ENCODE measurements around the gene CYP2E1. TPM values are rescaled to one million over a fixed set of nuclear protein-coding genes. Genes with fewer than 3 reads are reported as not detected.
A peak's percentile ranks its signal among the peaks of the same experiment; 100 is the strongest.
"Not testable (repeated sequence)": the region's sequence is repeated elsewhere in the genome, so short reads cannot be mapped to it uniquely, and the experiment has no call there.

Gene CYP2E1
- total and polyA plus RNA-seq, 2 of the 13 experiments (the other 11 are each of a cell fraction or from before 2014, with no cell fraction given): 0.27 to 0.63 TPM

DNA sequence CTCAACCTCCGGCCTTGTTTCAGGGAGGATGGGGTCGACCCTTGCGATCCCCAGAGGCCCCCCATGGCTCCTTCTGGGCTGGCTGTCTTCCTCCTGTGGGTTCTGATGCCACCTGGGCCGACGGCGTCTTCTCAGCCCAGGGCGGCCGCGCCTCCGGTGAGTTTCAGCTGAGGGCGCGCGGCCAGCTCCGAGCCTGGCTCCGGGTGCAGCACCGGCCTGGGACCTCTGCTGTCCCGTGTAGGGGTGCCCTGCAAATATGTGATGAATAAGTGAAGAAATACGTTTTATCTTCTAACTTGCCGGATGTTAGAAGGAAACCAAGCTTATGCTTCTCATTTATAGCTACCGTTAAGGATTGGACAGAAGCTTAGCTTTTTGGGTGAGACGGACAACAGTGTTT, 42.6 kb downstream of the CYP2E1 start:
- H3K27me3 ChIP-seq (ENCODE audit: control insufficient read depth in 1 of 2, insufficient read depth in 2 of 2, low read length in 2 of 2); H2AFZ ChIP-seq (ENCODE audit: low read length); H3K36me3 ChIP-seq (replicated peaks in 1 of 2; ENCODE audit: control insufficient read depth in 1 of 2, insufficient read depth in 2 of 2, low read length in 2 of 2); CTCF ChIA-PET (ENCODE audit: low intra/inter-chr PET ratio, low total read pairs); BruUV-seq (replicated peaks); DNase-seq (ENCODE audit: low spot score); H4K20me1 ChIP-seq (ENCODE audit: insufficient read depth, low read length); FAIRE-seq; H3K9me3 ChIP-seq (ENCODE audit: low read length); H3K4me1 ChIP-seq (ENCODE audit: insufficient read depth, low read length); POLR2A ChIA-PET; H3K9ac ChIP-seq (ENCODE audit: insufficient read depth, low read depth, low read length); intact Hi-C loops (cut with micrococcal nuclease; ENCODE audit: unreplicated experiment); H3K4me2 ChIP-seq (ENCODE audit: low read depth, low read length); H3K4me3 ChIP-seq (replicated peaks in 1 of 3; ENCODE audit: insufficient read depth in 1 of 3, low read depth in 2 of 3, low read length in 3 of 3); H3K27ac ChIP-seq (ENCODE audit: extremely low read length, insufficient read depth, low read length); H3K79me2 ChIP-seq (ENCODE audit: insufficient read depth, low read length): not testable (repeated sequence)
- ATAC-seq: peak; percentile 32
- in situ Hi-C loops (cut with HindIII; ENCODE audit: extremely low pct_ligation_motif_present, low pct_unique_long_range_greater_than_20kb): loop anchor here (5.0 kb wide), 1 partner anchor 148 kb away; the partner anchor contains the start of gene SPRN
- 84% methylated on average over 13 of the region's 21 CpGs for WGBS (ENCODE audit: low lambda C conversion rate)

DNA sequence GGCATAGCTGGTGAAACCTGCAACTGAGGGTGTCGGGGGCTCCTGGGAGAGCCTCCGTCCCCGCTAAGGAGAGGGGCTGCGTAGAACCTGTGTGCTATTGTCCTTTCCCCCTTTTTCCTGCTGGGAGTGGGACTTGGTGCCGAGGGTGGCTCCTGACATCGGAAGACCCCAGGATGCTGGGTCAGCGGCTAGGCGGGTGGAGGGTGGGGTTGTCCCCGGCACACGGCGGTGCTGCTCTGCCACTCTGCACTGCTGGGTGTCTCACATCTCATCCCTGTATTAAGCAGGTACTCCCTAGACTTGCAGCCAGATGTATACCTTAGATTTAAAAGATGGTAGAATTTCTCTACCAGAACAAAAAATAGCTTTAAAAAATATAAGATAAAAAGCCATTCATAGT, 44.9 kb downstream of the CYP2E1 start:
- H3K27ac ChIP-seq (ENCODE audit: extremely low read length, insufficient read depth, low read length); H3K4me1 ChIP-seq (ENCODE audit: insufficient read depth, low read length); H3K79me2 ChIP-seq (ENCODE audit: insufficient read depth, low read length); H3K4me2 ChIP-seq (ENCODE audit: low read depth, low read length); DNase-seq (ENCODE audit: low spot score); FAIRE-seq; H3K9ac ChIP-seq (ENCODE audit: insufficient read depth, low read depth, low read length); H4K20me1 ChIP-seq (ENCODE audit: insufficient read depth, low read length); H3K4me3 ChIP-seq (replicated peaks in 1 of 3; ENCODE audit: insufficient read depth in 1 of 3, low read depth in 2 of 3, low read length in 3 of 3); H3K36me3 ChIP-seq (replicated peaks in 1 of 2; ENCODE audit: control insufficient read depth in 1 of 2, insufficient read depth in 2 of 2, low read length in 2 of 2); POLR2A ChIA-PET; H2AFZ ChIP-seq (ENCODE audit: low read length); CTCF ChIA-PET (ENCODE audit: low intra/inter-chr PET ratio, low total read pairs); H3K9me3 ChIP-seq (ENCODE audit: low read length); ATAC-seq; intact Hi-C loops (cut with micrococcal nuclease; ENCODE audit: unreplicated experiment); H3K27me3 ChIP-seq (ENCODE audit: control insufficient read depth in 1 of 2, insufficient read depth in 2 of 2, low read length in 2 of 2); BruUV-seq (replicated peaks): not testable (repeated sequence)
- 63% methylated on average over 11 of the region's 11 CpGs for WGBS (ENCODE audit: low lambda C conversion rate)
- in situ Hi-C loops (cut with HindIII; ENCODE audit: extremely low pct_ligation_motif_present, low pct_unique_long_range_greater_than_20kb): loop anchor here (5.0 kb wide), 1 partner anchor 150 kb away; the partner anchor contains the start of gene SPRN

DNA sequence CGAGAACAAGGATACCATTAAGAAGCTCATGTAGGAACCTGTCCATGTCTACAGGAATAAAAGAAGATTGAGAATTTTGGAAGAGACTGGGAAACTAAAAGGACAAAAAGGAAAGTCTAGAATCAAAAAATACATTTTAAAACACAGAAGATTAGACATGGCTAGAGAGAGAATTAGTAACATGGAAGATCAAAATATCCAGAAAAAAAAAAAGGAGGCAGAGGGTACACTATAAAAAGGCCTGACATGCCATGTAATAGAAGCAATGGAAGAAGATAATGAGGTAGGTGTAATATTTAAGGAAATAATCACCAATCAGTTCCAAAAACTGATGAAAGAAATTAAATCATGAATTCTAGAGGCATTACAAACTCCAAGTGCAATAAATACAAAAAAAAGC, 46.3 kb downstream of the CYP2E1 start:
- H3K36me3 ChIP-seq (replicated peaks in 1 of 2; ENCODE audit: control insufficient read depth in 1 of 2, insufficient read depth in 2 of 2, low read length in 2 of 2); POLR2A ChIA-PET; H2AFZ ChIP-seq (ENCODE audit: low read length); H3K4me1 ChIP-seq (ENCODE audit: insufficient read depth, low read length); H3K9me3 ChIP-seq (ENCODE audit: low read length); H3K27me3 ChIP-seq (ENCODE audit: control insufficient read depth in 1 of 2, insufficient read depth in 2 of 2, low read length in 2 of 2); ATAC-seq; H3K27ac ChIP-seq (ENCODE audit: extremely low read length, insufficient read depth, low read length); CTCF ChIA-PET (ENCODE audit: low intra/inter-chr PET ratio, low total read pairs); H3K9ac ChIP-seq (ENCODE audit: insufficient read depth, low read depth, low read length); intact Hi-C loops (cut with micrococcal nuclease; ENCODE audit: unreplicated experiment); BruUV-seq (replicated peaks); H4K20me1 ChIP-seq (ENCODE audit: insufficient read depth, low read length); DNase-seq (ENCODE audit: low spot score); H3K79me2 ChIP-seq (ENCODE audit: insufficient read depth, low read length); H3K4me3 ChIP-seq (replicated peaks in 1 of 3; ENCODE audit: insufficient read depth in 1 of 3, low read depth in 2 of 3, low read length in 3 of 3); H3K4me2 ChIP-seq (ENCODE audit: low read depth, low read length): not testable (repeated sequence)
- TF ChIP-seq ZFP82 (CRISPR knock-in tag; IDR thresholded peaks at IDR 0.05; ENCODE audit: borderline replicate concordance): peak; percentile 68; the same call in 1 of the 2 replicates
- WGBS (ENCODE audit: low lambda C conversion rate): 39% methylated on average over 1 of the region's 1 CpG
- in situ Hi-C loops (cut with HindIII; ENCODE audit: extremely low pct_ligation_motif_present, low pct_unique_long_range_greater_than_20kb): loop anchor here (5.0 kb wide), 1 partner anchor 151 kb away; the partner anchor contains the start of gene SPRN
- peak; percentile 15 for FAIRE-seq

DNA sequence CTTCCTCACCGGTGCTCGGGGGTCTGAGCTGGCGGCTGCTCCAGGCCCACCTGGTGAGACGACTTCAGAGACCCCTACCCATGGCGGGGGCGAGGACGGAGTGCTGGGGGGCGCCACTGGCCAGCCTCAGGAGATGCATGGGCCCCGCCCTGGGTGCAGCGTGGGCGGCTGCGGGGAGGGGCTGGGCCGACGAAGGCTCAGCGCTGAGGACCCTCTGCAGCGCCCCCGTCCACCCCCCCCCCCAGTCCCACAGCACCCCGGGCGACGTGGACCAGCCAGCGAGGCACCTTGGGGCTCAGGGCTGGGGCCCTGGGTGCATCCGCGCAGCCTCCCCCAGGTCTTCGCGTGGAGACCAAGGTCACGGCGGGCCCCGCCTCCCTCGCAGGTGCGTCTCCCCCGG, 49.9 kb downstream of the CYP2E1 start:
- CTCF ChIA-PET (ENCODE audit: low intra/inter-chr PET ratio, low total read pairs); H3K9ac ChIP-seq (ENCODE audit: insufficient read depth, low read depth, low read length); H3K27ac ChIP-seq (ENCODE audit: extremely low read length, insufficient read depth, low read length); POLR2A ChIA-PET; DNase-seq (ENCODE audit: low spot score); H3K27me3 ChIP-seq (ENCODE audit: control insufficient read depth in 1 of 2, insufficient read depth in 2 of 2, low read length in 2 of 2); H3K79me2 ChIP-seq (ENCODE audit: insufficient read depth, low read length); BruUV-seq (replicated peaks); FAIRE-seq; H3K4me1 ChIP-seq (ENCODE audit: insufficient read depth, low read length); intact Hi-C loops (cut with micrococcal nuclease; ENCODE audit: unreplicated experiment); ATAC-seq; in situ Hi-C loops (cut with HindIII; ENCODE audit: extremely low pct_ligation_motif_present, low pct_unique_long_range_greater_than_20kb); H3K4me2 ChIP-seq (ENCODE audit: low read depth, low read length); H4K20me1 ChIP-seq (ENCODE audit: insufficient read depth, low read length); H3K4me3 ChIP-seq (replicated peaks in 1 of 3; ENCODE audit: insufficient read depth in 1 of 3, low read depth in 2 of 3, low read length in 3 of 3); H3K9me3 ChIP-seq (ENCODE audit: low read length); H3K36me3 ChIP-seq (replicated peaks in 1 of 2; ENCODE audit: control insufficient read depth in 1 of 2, insufficient read depth in 2 of 2, low read length in 2 of 2); H2AFZ ChIP-seq (ENCODE audit: low read length): not testable (repeated sequence)
- no CpG with 5 or more reads among the region's 31 CpGs for WGBS (ENCODE audit: low lambda C conversion rate)
